HL-60 (cell line): ENCODE data around the gene DTNBP1.

Experiments used
- CTCF ChIP-seq: IDR thresholded peaks from one replicate; pipeline ENCODE4 v1.5.1; 2011; ENCODE audit warnings: low read length, control low read depth, inconsistent platforms; ENCODE audit not compliant: insufficient read depth
- GABPA ChIP-seq: IDR thresholded peaks from 2 replicates; pipeline ENCODE4 v1.6.1; 2012; ENCODE audit warnings: low read depth
- POLR2AphosphoS5 ChIP-seq: IDR thresholded peaks from 2 replicates; pipeline ENCODE4 v1.6.1; 2012; ENCODE audit warnings: low read depth
- TF ChIP-seq, protein P1 (sequence below): IDR thresholded peaks from 2 replicates; pipeline ENCODE4 v1.6.1; 2012; ENCODE audit warnings: low read depth; ENCODE audit not compliant: insufficient replicate concordance

DNA sequence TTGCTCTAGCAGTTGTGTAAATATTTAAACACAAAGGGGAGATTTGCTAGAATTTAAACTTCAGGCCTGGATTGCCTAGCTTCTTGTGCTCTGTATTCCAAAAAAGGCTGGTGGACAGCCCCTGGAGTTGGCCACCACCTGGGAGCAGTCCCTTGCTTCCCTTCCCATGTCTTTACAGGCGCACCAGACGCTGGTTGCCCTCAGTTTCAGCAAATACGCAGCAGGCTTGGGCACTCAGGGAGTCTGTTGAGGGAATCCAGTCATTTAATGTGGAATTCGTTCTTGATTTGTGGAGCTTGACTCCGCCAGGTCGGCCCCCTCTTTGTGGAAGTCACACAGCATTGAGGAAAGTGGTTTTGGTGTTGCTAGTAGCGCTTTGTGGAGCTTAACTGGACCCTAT is 156.8 kb downstream of the DTNBP1 start:
- no peak for TF ChIP-seq CTCF
- TF ChIP-seq POLR2AphosphoS5, result no peak
- TF ChIP-seq GABPA, result no peak
- TF ChIP-seq, protein P1, sequence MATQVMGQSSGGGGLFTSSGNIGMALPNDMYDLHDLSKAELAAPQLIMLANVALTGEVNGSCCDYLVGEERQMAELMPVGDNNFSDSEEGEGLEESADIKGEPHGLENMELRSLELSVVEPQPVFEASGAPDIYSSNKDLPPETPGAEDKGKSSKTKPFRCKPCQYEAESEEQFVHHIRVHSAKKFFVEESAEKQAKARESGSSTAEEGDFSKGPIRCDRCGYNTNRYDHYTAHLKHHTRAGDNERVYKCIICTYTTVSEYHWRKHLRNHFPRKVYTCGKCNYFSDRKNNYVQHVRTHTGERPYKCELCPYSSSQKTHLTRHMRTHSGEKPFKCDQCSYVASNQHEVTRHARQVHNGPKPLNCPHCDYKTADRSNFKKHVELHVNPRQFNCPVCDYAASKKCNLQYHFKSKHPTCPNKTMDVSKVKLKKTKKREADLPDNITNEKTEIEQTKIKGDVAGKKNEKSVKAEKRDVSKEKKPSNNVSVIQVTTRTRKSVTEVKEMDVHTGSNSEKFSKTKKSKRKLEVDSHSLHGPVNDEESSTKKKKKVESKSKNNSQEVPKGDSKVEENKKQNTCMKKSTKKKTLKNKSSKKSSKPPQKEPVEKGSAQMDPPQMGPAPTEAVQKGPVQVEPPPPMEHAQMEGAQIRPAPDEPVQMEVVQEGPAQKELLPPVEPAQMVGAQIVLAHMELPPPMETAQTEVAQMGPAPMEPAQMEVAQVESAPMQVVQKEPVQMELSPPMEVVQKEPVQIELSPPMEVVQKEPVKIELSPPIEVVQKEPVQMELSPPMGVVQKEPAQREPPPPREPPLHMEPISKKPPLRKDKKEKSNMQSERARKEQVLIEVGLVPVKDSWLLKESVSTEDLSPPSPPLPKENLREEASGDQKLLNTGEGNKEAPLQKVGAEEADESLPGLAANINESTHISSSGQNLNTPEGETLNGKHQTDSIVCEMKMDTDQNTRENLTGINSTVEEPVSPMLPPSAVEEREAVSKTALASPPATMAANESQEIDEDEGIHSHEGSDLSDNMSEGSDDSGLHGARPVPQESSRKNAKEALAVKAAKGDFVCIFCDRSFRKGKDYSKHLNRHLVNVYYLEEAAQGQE, result no peak
